Ishikawa (cell line): ENCODE data around the gene LIN28B.

ENCODE experiments used
- CEBPB ChIP-seq: IDR thresholded peaks from 2 replicates; pipeline ENCODE4 v1.6.1; 2012
- CREB1 ChIP-seq: IDR thresholded peaks from 2 replicates; pipeline ENCODE4 v1.6.1; 2012; ENCODE audit warnings: low read depth
- EGR1 ChIP-seq: IDR thresholded peaks from 2 replicates; pipeline ENCODE4 v1.6.1; 2012
- EP300 ChIP-seq: IDR thresholded peaks from 2 replicates; pipeline ENCODE4 v1.6.1; 2012; ENCODE audit warnings: borderline replicate concordance
- FOXM1 ChIP-seq: IDR thresholded peaks from 2 replicates; pipeline ENCODE4 v1.6.1; 2012; ENCODE audit warnings: low read depth, borderline replicate concordance
- NFIC ChIP-seq: IDR thresholded peaks from 2 replicates; pipeline ENCODE4 v1.6.1; 2012
- RAD21 ChIP-seq: IDR thresholded peaks from 2 replicates; pipeline ENCODE4 v1.6.1; 2012; ENCODE audit warnings: low read depth
- REST ChIP-seq: IDR thresholded peaks from 2 replicates; pipeline ENCODE4 v1.6.1; 2012; ENCODE audit warnings: low read depth, mild to moderate bottlenecking
- TAF1 ChIP-seq: IDR thresholded peaks from 2 replicates; pipeline ENCODE4 v1.6.1; 2012; ENCODE audit warnings: low read depth, mild to moderate bottlenecking
- TCF12 ChIP-seq: IDR thresholded peaks from 2 replicates; pipeline ENCODE4 v1.6.1; 2012; ENCODE audit warnings: low read depth
- TEAD4 ChIP-seq: IDR thresholded peaks from 2 replicates; pipeline ENCODE4 v1.6.1; 2012
- USF1 ChIP-seq: IDR thresholded peaks from 2 replicates; pipeline ENCODE4 v1.6.1; 2012
- YY1 ChIP-seq: IDR thresholded peaks from 2 replicates; pipeline ENCODE4 v1.6.1; 2012; ENCODE audit warnings: low read depth
- ZBTB7A ChIP-seq: IDR thresholded peaks from 2 replicates; pipeline ENCODE4 v1.6.1; 2012; ENCODE audit warnings: low read depth
- TF ChIP-seq, protein P1 (sequence below): IDR thresholded peaks from 2 replicates; pipeline ENCODE4 v1.6.1; 2012

LIN28B gene

GRCh38 chr6:105015482-105015881 is 58.6 kb downstream of the LIN28B start:
- TF ChIP-seq EP300 (peak; percentile 31; the same call in 1 of the 2 replicates), TAF1 (no peak), RAD21 (no peak), ZBTB7A (no peak), USF1 (no peak), YY1 (no peak), TEAD4 (peak; percentile 71; the same call in 1 of the 2 replicates), CREB1 (no peak)

DNA sequence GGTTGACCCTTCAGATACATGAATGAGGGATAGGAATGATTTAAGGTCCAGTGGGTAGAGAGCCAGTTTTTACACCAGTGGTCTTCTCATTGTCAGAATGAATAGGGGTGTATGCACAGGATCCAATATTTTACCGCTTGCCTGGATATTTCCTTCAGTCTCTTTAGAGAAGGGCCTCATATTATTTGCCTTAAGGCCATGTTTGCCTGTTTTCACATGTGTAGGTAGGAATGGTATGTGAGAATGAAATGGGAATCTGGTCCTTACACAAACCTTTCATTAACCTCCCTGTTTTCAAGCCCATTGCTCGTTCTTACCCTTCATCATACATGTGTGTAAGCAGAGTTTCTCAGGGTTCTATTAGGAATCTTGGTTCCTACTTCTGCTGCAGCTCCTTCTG is 62.4 kb downstream of the LIN28B start:
- TF ChIP-seq REST (no peak), NFIC (no peak), YY1 (no peak), CREB1 (no peak), TCF12 (no peak), FOXM1 (no peak), RAD21 (no peak), CEBPB (no peak), TEAD4 (no peak), EGR1 (no peak), USF1 (no peak), EP300 (no peak), TAF1 (no peak), ZBTB7A (no peak)
- TF ChIP-seq, protein P1, sequence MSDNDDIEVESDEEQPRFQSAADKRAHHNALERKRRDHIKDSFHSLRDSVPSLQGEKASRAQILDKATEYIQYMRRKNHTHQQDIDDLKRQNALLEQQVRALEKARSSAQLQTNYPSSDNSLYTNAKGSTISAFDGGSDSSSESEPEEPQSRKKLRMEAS = no peak

DNA sequence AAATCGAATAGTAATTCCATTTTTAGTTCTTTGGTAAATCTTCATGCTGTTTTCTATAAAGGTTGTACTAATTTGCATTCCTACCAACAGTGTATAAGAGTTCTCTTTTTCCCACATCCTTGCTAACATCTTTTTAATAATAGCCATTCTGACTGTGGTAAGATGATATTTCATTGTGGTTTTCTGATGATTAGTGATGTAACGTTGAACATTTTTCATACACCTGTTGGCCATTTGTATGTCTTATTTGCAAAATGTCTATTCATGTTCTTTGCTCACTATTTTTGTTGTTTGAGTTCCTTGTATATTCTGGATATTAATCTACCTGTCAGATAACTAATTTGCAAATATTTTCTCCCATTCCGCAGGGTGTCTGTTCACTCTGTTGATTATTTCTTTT is 64.5 kb downstream of the LIN28B start:
- TF ChIP-seq TEAD4 (no peak), REST (no peak), EGR1 (no peak), CREB1 (no peak), EP300 (no peak), FOXM1 (no peak), ZBTB7A (no peak), CEBPB (no peak), TCF12 (no peak), TAF1 (no peak), NFIC (no peak), YY1 (no peak), RAD21 (no peak), USF1 (no peak)
- TF ChIP-seq, protein P1 = no peak

- TF ChIP-seq, protein P1 = no peak
- TF ChIP-seq EP300 (no peak), USF1 (no peak), TCF12 (no peak), TAF1 (no peak), REST (no peak), EGR1 (no peak), ZBTB7A (no peak), NFIC (no peak), YY1 (no peak), CEBPB (no peak), TEAD4 (no peak), RAD21 (no peak), CREB1 (no peak), FOXM1 (no peak)
Measured at GRCh38 chr6:105022416-105022815, 65.5 kb downstream of the LIN28B start.
